Measurements from ENCODE around the gene DUS1L. TPM values are rescaled to one million over a fixed set of nuclear protein-coding genes. Genes with fewer than 3 reads are reported as not detected.

DUS1L gene
- total RNA-seq, 1 experiment from 2014 or later, result 129 TPM

DNA sequence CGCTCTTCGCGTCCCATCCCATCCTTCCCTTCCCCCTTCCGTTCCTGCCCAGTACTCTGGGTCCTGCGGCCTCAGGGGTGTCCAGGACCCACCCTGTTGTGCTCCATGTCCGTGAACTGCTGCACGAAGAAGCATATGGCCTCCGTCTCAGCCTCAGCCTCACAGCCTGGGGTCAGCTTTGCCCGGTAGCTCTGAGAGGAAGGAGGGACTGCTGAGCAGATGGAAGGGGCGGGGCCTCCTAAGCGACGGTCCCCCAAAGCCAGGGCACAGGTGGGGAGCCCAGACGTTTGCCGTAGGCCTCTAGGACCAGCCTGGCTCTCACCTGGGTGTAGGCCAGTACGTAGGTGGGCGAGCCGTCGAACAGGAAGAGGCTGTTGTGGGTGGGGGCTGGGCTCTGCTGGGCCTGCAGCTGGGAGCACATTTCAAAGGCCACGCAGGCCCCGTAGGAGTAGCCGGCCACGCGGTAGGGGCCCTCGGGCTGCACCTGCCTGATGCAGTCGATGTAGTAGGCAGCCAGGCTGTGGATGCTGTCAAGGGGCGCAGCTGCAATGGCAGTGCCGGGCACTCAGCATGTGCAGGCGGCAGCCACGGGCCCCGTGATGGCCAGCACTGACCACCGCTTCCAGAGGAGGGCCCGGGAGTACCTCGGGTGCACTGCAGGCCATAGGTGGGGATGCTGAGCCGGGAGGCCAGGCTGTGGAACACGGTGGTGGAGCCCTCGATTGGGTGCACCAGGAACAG, 14.6 kb upstream of the DUS1L start:
- intact Hi-C loops (cut with micrococcal nuclease; ENCODE audit: unreplicated experiment), result no loop called here
- ChIA-PET POLR2A (interaction anchor here (0.6 kb wide), 1 partner anchor 163 kb away, joined by 4 read pairs; no protein-coding TSS in a partner anchor), CTCF (interaction anchor here (0.6 kb wide), 1 partner anchor 40 kb away, joined by 3 read pairs; no protein-coding TSS in a partner anchor)
- no peak overlapping the region for H3K4me3 ChIP-seq (ENCODE audit: low read depth, low read length)
- Mint-ChIP-seq H3K27ac (ENCODE audit: unreplicated experiment) (no peak overlapping the region), H3K4me3 (ENCODE audit: unreplicated experiment) (no peak overlapping the region), H3K27me3 (ENCODE audit: insufficient read depth, unreplicated experiment) (no peaks in the 10 kb centered on the region), H3K36me3 (ENCODE audit: insufficient read depth, unreplicated experiment) (peaks cover 89% of the 10 kb centered on the region), H3K9me3 (ENCODE audit: unreplicated experiment) (no peaks in the 10 kb centered on the region), H3K4me1 (ENCODE audit: low read depth, unreplicated experiment) (no peaks in the 10 kb centered on the region)
- no peak for DNase-seq
- no peaks in the 10 kb centered on the region for H3K9me3 ChIP-seq
- H3K27me3 ChIP-seq (replicated peaks; ENCODE audit: control insufficient read depth, insufficient read depth, low read length), result no peaks in the 10 kb centered on the region
- H3K4me1 ChIP-seq, result no peaks in the 10 kb centered on the region
- TF ChIP-seq, protein P1, sequence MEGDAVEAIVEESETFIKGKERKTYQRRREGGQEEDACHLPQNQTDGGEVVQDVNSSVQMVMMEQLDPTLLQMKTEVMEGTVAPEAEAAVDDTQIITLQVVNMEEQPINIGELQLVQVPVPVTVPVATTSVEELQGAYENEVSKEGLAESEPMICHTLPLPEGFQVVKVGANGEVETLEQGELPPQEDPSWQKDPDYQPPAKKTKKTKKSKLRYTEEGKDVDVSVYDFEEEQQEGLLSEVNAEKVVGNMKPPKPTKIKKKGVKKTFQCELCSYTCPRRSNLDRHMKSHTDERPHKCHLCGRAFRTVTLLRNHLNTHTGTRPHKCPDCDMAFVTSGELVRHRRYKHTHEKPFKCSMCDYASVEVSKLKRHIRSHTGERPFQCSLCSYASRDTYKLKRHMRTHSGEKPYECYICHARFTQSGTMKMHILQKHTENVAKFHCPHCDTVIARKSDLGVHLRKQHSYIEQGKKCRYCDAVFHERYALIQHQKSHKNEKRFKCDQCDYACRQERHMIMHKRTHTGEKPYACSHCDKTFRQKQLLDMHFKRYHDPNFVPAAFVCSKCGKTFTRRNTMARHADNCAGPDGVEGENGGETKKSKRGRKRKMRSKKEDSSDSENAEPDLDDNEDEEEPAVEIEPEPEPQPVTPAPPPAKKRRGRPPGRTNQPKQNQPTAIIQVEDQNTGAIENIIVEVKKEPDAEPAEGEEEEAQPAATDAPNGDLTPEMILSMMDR (IDR thresholded peaks at IDR 0.05; ENCODE audit: insufficient read depth in 1 of 2, low read depth in 1 of 2, low read length in 1 of 2, severe bottlenecking in 1 of 2, unreplicated experiment in 1 of 2), result no peak
- H3K36me3 ChIP-seq (ENCODE audit: control insufficient read depth, insufficient read depth, low read length), result peaks cover 2% of the 10 kb centered on the region; the same call in 1 of the 2 replicates
- BruUV-seq (replicated peaks), result no TSS peak

DNA sequence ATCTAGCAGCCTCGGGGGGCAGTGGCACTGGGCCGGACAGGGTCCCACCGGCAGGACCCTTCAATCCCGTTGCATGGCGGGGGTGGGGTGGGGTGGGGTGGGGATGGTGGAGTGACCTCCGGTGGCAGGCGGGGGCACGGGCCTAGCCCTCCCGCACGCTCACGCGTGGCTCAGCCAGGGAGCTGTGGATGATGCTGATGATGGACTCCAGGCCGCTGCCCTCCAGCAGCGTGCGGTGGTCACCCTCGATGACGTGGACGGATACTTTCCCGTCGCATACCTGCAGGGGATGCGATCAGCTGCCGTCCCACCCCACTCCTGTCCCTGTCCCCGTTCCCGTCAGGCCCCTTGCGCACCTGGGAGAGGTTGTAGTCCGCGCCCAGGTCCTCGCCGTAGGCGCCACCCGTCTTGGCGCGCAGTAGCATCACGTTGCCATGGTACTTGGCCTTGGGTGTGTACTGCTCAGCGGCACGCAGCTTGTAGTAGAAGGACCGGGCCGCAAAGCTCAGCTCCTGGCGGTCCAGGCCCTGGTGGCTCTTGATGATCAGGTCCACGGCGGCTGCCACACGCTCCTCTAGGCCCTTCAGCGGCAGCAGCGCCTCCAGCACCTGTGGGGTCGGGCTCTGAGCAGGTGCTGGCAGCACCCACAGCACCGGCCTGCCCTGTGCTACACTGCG, 13.5 kb upstream of the DUS1L start:
- peaks cover 88% of the 10 kb centered on the region for H3K36me3 Mint-ChIP-seq (ENCODE audit: insufficient read depth, unreplicated experiment)
- no TSS peak for BruUV-seq (replicated peaks)
- intact Hi-C loops (cut with micrococcal nuclease; ENCODE audit: unreplicated experiment), result no loop called here

DNA sequence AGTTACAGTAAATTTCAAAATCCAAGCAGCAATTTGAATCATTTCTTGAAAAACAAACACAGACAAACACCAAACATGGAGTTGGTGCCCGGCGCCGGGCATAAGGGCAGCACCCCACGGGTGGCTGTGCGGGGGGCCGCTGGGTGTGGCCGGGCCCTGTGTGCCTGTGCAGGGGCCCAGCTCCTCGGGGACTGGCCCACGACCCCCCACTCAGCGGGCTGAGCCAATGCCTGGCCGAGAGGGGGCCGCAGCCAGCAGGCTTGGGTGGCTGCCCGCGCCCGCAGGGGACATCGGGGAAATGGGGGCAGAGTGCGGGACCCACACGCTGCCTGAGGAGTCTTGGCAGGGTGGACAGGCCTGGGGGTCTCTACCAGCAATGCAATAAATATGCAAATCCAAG, 12.8 kb upstream of the DUS1L start:
- H3K36me3 Mint-ChIP-seq (ENCODE audit: insufficient read depth, unreplicated experiment), result peaks cover 88% of the 10 kb centered on the region
- ChIA-PET CTCF (interaction anchor here (0.5 to 0.9 kb wide), 2 partner anchors 21 to 41 kb away, joined by 4 read pairs; partner anchors contain the start of gene DCXR), POLR2A (no interaction called here)
- no peak for DNase-seq
- H3K27ac Mint-ChIP-seq (ENCODE audit: unreplicated experiment), result no peak overlapping the region
- Histone ChIP-seq H3K27me3 (replicated peaks; ENCODE audit: control insufficient read depth, insufficient read depth, low read length) (no peaks in the 10 kb centered on the region), H3K4me1 (no peaks in the 10 kb centered on the region), H3K9me3 (no peaks in the 10 kb centered on the region), H3K4me3 (ENCODE audit: low read depth, low read length) (no peak overlapping the region), H3K36me3 (ENCODE audit: control insufficient read depth, insufficient read depth, low read length) (no peaks in the 10 kb centered on the region)
- intact Hi-C loops (cut with micrococcal nuclease; ENCODE audit: unreplicated experiment), result no loop called here
- no peaks in the 10 kb centered on the region for H3K9me3 Mint-ChIP-seq (ENCODE audit: unreplicated experiment)
- no peaks in the 10 kb centered on the region for H3K27me3 Mint-ChIP-seq (ENCODE audit: insufficient read depth, unreplicated experiment)
- H3K4me1 Mint-ChIP-seq (ENCODE audit: low read depth, unreplicated experiment), result no peaks in the 10 kb centered on the region
- TF ChIP-seq, protein P1 (IDR thresholded peaks at IDR 0.05; ENCODE audit: insufficient read depth in 1 of 2, low read depth in 1 of 2, low read length in 1 of 2, severe bottlenecking in 1 of 2, unreplicated experiment in 1 of 2), result no peak
- H3K4me3 Mint-ChIP-seq (ENCODE audit: unreplicated experiment), result no peak overlapping the region
- BruUV-seq (replicated peaks), result TSS peak; percentile 26

More for the DNA sequence above, 13.5 kb upstream of the DUS1L start:
- H3K4me1 Mint-ChIP-seq (ENCODE audit: low read depth, unreplicated experiment), result no peaks in the 10 kb centered on the region
- no peaks in the 10 kb centered on the region for H3K27me3 Mint-ChIP-seq (ENCODE audit: insufficient read depth, unreplicated experiment)
- peaks cover under 1% of the 10 kb centered on the region; the same call in 1 of the 2 replicates for H3K36me3 ChIP-seq (ENCODE audit: control insufficient read depth, insufficient read depth, low read length)
- no peak overlapping the region for H3K4me3 Mint-ChIP-seq (ENCODE audit: unreplicated experiment)
- ChIA-PET CTCF (interaction anchor here (0.5 kb wide), 1 partner anchor 20 kb away, joined by 4 read pairs; no protein-coding TSS in a partner anchor), POLR2A (interaction anchor here (0.6 kb wide), 1 partner anchor 162 kb away, joined by 4 read pairs; no protein-coding TSS in a partner anchor)
- no peaks in the 10 kb centered on the region for H3K9me3 ChIP-seq
- TF ChIP-seq, protein P1 (IDR thresholded peaks at IDR 0.05; ENCODE audit: insufficient read depth in 1 of 2, low read depth in 1 of 2, low read length in 1 of 2, severe bottlenecking in 1 of 2, unreplicated experiment in 1 of 2), result no peak
- H3K27me3 ChIP-seq (replicated peaks; ENCODE audit: control insufficient read depth, insufficient read depth, low read length), result no peaks in the 10 kb centered on the region
- H3K4me1 ChIP-seq, result no peaks in the 10 kb centered on the region
- no peak overlapping the region for H3K4me3 ChIP-seq (ENCODE audit: low read depth, low read length)
- H3K9me3 Mint-ChIP-seq (ENCODE audit: unreplicated experiment), result no peaks in the 10 kb centered on the region
- DNase-seq, result no peak
- H3K27ac Mint-ChIP-seq (ENCODE audit: unreplicated experiment), result no peak overlapping the region
